IMR-90 (cell line): Measurements from ENCODE around the gene DLGAP4. TPM values are rescaled to one million over a fixed set of nuclear protein-coding genes. Genes with fewer than 3 reads are reported as not detected.

Experiments
- ATAC-seq: fragments of 200-7000 bp; cut with Tn5 transposase; 2 replicates; pipeline ENCODE4 v1.9.1; 2020; ENCODE audit warnings: low read depth, mild to moderate bottlenecking, moderate library complexity
- BruUV-seq: library from RNA; stranded (reverse); fragments of 400-500 nt; replicated peaks from 2 replicates; lab custom pipeline; 2021; lab: Mats Ljungman, UMichigan
- CTCF ChIA-PET: fragments of 300-600 bp; formaldehyde crosslinking; extraction: SDS; loops from one replicate; lab custom pipeline; 2021; ENCODE audit warnings: antibody characterized with exemption; lab: Yijun Ruan, JAX
- POLR2A ChIA-PET: fragments of 300-600 bp; sonication (Branson Sonifier 250); formaldehyde crosslinking; loops from one replicate; lab custom pipeline; 2022; ENCODE audit warnings: antibody characterized with exemption; ENCODE audit not compliant: unreplicated experiment; lab: Charles Lee
- DNase-seq: peaks from one replicate; pipeline ENCODE4 v3.0.0; 2013
- H2AFZ ChIP-seq: replicated peaks from 2 replicates; pipeline ENCODE3; 2013; ENCODE audit warnings: low read length, mild to moderate bottlenecking; ENCODE audit not compliant: poor library complexity
- H2AK5ac ChIP-seq: 2 replicates; pipeline ENCODE4 v1.6.1; 2013; ENCODE audit warnings: low read depth, low read length, inconsistent platforms
- H2AK9ac ChIP-seq: replicated peaks from 2 replicates; pipeline ENCODE3; 2013; ENCODE audit warnings: mild to moderate bottlenecking, low read depth, low read length, moderate library complexity; ENCODE audit not compliant: poor library complexity
- H2BK120ac ChIP-seq: 2 replicates; pipeline ENCODE4 v1.6.1; 2013; ENCODE audit warnings: low read depth, low read length, inconsistent platforms
- H2BK15ac ChIP-seq: 3 replicates; pipeline ENCODE4 v1.6.1; 2013; ENCODE audit warnings: low read depth, low read length, inconsistent platforms
- H2BK20ac ChIP-seq: 2 replicates; pipeline ENCODE4 v1.6.1; 2013; ENCODE audit warnings: low read depth, mild to moderate bottlenecking, inconsistent platforms, low read length, moderate library complexity
- H2BK5ac ChIP-seq: 2 replicates; pipeline ENCODE4 v1.6.1; 2013; ENCODE audit warnings: mild to moderate bottlenecking, low read depth, low read length, inconsistent platforms; ENCODE audit not compliant: poor library complexity, severe bottlenecking
- H3K14ac ChIP-seq: replicated peaks from 2 replicates; pipeline ENCODE4 v1.6.1; 2013; ENCODE audit warnings: low read depth, low read length, inconsistent platforms
- H3K18ac ChIP-seq: 2 replicates; pipeline ENCODE4 v1.6.1; 2013; ENCODE audit warnings: low read depth, low read length, control low read depth
- H3K23ac ChIP-seq: 2 replicates; pipeline ENCODE4 v1.6.1; 2013; ENCODE audit warnings: low read depth, low read length, inconsistent platforms
- H3K27ac ChIP-seq: 2 replicates; pipeline ENCODE4 v1.5.1; 2013; ENCODE audit warnings: mild to moderate bottlenecking, control low read depth, low read length; ENCODE audit not compliant: insufficient read depth
- H3K27me3 ChIP-seq: 2 replicates; pipeline ENCODE4 v1.6.1; 2013; ENCODE audit warnings: low read length; ENCODE audit not compliant: control insufficient read depth, insufficient read depth
- H3K36me3 ChIP-seq: 2 replicates; pipeline ENCODE4 v1.6.1; 2013; ENCODE audit warnings: low read length, mixed read lengths; ENCODE audit not compliant: control insufficient read depth, insufficient read depth
- H3K4ac ChIP-seq: 2 replicates; pipeline ENCODE4 v1.6.1; 2013; ENCODE audit warnings: low read depth, low read length, inconsistent platforms
- H3K4me1 ChIP-seq: 2 replicates; pipeline ENCODE4 v1.6.1; 2013; ENCODE audit warnings: low read length, mixed read lengths; ENCODE audit not compliant: control insufficient read depth, insufficient read depth
- H3K4me2 ChIP-seq: 2 replicates; pipeline ENCODE4 v1.6.1; 2013; ENCODE audit warnings: low read depth, mild to moderate bottlenecking, control low read depth, low read length, moderate library complexity
- H3K4me3 ChIP-seq: 2 replicates; pipeline ENCODE4 v1.5.1; 2013; ENCODE audit warnings: low read depth, mild to moderate bottlenecking, control low read depth, low read length, moderate library complexity; ENCODE audit not compliant: insufficient read depth
- H3K56ac ChIP-seq: 2 replicates; pipeline ENCODE4 v1.6.1; 2013; ENCODE audit warnings: low read length, inconsistent platforms; ENCODE audit not compliant: insufficient read depth; ENCODE audit errors: extremely low read depth
- H3K79me1 ChIP-seq, 2 experiments: 2 replicates each; pipeline ENCODE4 v1.6.1; 2013; ENCODE audit warnings: low read length in 2 of 2, inconsistent platforms in 1 of 2, low read depth in 1 of 2
- H3K9ac ChIP-seq: 2 replicates; pipeline ENCODE4 v1.6.1; 2013; ENCODE audit warnings: low read depth, low read length, control low read depth
- H3K9me1 ChIP-seq: 2 replicates; pipeline ENCODE4 v1.6.1; 2013; ENCODE audit warnings: low read length, inconsistent platforms; ENCODE audit not compliant: insufficient read depth
- H3K9me3 ChIP-seq: 2 replicates; pipeline ENCODE4 v1.6.1; 2013; ENCODE audit warnings: low read length; ENCODE audit not compliant: control insufficient read depth, insufficient read depth
- H4K20me1 ChIP-seq: 2 replicates; pipeline ENCODE4 v1.6.1; 2013; ENCODE audit warnings: low read length, inconsistent platforms; ENCODE audit not compliant: insufficient read depth
- H4K5ac ChIP-seq: 2 replicates; pipeline ENCODE4 v1.6.1; 2013; ENCODE audit warnings: mild to moderate bottlenecking, low read depth, low read length, control low read depth
- H4K8ac ChIP-seq, 2 experiments: 2 replicates each; pipeline ENCODE4 v1.6.1; 2013; ENCODE audit warnings: low read depth in 2 of 2, low read length in 2 of 2, control low read depth in 1 of 2, inconsistent platforms in 1 of 2
- H4K91ac ChIP-seq: 2 replicates; pipeline ENCODE4 v1.6.1; 2013; ENCODE audit warnings: low read depth, low read length, inconsistent platforms; ENCODE audit not compliant: insufficient read depth
- CEBPB ChIP-seq: IDR thresholded peaks from 2 replicates; pipeline ENCODE4 v1.6.1; 2012; ENCODE audit warnings: low read depth, low read length, improper control_type of control experiment
- MAFK ChIP-seq: IDR thresholded peaks from 2 replicates; pipeline ENCODE4 v1.6.1; 2012; ENCODE audit warnings: low read depth, low read length, improper control_type of control experiment
- MXI1 ChIP-seq: IDR thresholded peaks from 2 replicates; pipeline ENCODE4 v1.6.1; 2012; ENCODE audit warnings: low read depth, mild to moderate bottlenecking, low read length, moderate library complexity, borderline replicate concordance
- RCOR1 ChIP-seq: IDR thresholded peaks from 2 replicates; pipeline ENCODE4 v1.6.1; 2012; ENCODE audit warnings: mild to moderate bottlenecking, low read length, improper control_type of control experiment; ENCODE audit not compliant: insufficient replicate concordance
- SMC3 ChIP-seq: fragments of 150-350 bp; IDR thresholded peaks from 2 replicates; pipeline ENCODE4 v1.6.1; 2016; ENCODE audit warnings: low read depth, mild to moderate bottlenecking, antibody characterized with exemption, low read length, moderate library complexity
- WGBS, 2 experiments: methylation state at CpG; one replicate each; pipeline versions ENCODE4 v1.1.5 to v1.1.7; 2013; ENCODE audit warnings: missing lambda C conversion rate in 2 of 2; ENCODE audit not compliant: insufficient read length in 1 of 2; ENCODE audit errors: extremely low coverage in 2 of 2; 5-methylcytosine and 5-hydroxymethylcytosine counted together
- dilution Hi-C: fragments of 300-500 bp; cut with HindIII; formaldehyde crosslinking; loops from one replicate; pipeline ENCODE4 v1.14.3; 2018; ENCODE audit warnings: low sequenced_read_pairs; ENCODE audit not compliant: unreplicated experiment
- in situ Hi-C: fragments of 300-500 bp; cut with MboI; formaldehyde crosslinking; loops from 3 replicates; pipeline ENCODE4 v1.14.3; 2019; ENCODE audit warnings: low sequenced_read_pairs, inconsistent platforms, mixed read lengths
- intact Hi-C: fragments of 100-400 bp; cut with micrococcal nuclease; formaldehyde crosslinking; loops from 2 replicates; pipeline ENCODE4 v1.10.0; 2022
- polyA plus RNA-seq, 3 experiments: library from polyadenylated mRNA; depleted of rRNA; stranded (reverse); fragments of >200 nt; gene quantifications; 2 replicates each; pipeline ENCODE4 v1.2.3, GENCODE V29; 2012; ENCODE audit warnings: low replicate concordance in 1 of 3
- total RNA-seq: library from RNA; depleted of rRNA; stranded (reverse); fragments of >200 nt; gene quantifications from 2 replicates; pipeline ENCODE4 v1.2.3, GENCODE V29; 2012

The DLGAP4 gene
- total and polyA plus RNA-seq, 2 of the 4 experiments (the other 2 are of a cell fraction), result 32.3 to 73.2 TPM

- Histone ChIP-seq H2BK15ac (no peak overlapping the region), H3K4me2 (no peak overlapping the region), H4K8ac (no peak overlapping the region), H3K18ac (no peak overlapping the region), H3K4me1 (no peaks in the 10 kb centered on the region), H4K20me1 (no peaks in the 10 kb centered on the region), H3K27me3 (peaks cover 70% of the 10 kb centered on the region), H2BK20ac (no peak overlapping the region), H3K9ac (no peak overlapping the region), H3K36me3 (no peaks in the 10 kb centered on the region), H2AK5ac (no peak overlapping the region), H3K23ac (no peak overlapping the region), H3K9me3 (no peaks in the 10 kb centered on the region), H3K4ac (no peak overlapping the region), H3K14ac (no peak overlapping the region), H3K56ac (no peak overlapping the region), H3K4me3 (no peak overlapping the region), H2AK9ac (no peak overlapping the region), H2BK120ac (no peak overlapping the region), H3K79me1 (no peaks in the 10 kb centered on the region), H3K27ac (no peak overlapping the region), H2AFZ (no peak overlapping the region), H4K91ac (no peak overlapping the region), H3K9me1 (no peaks in the 10 kb centered on the region), H4K5ac (no peak overlapping the region), H2BK5ac (no peak overlapping the region)
- BruUV-seq, result no TSS peak
- ATAC-seq (no peak), DNase-seq (no peak)
- dilution Hi-C loops, result no loop called here
- 61% methylated on average over 5 of the region's 7 CpGs; no CpG with 5 or more reads in 1 of the 2 experiments for WGBS, 2 experiments
- in situ Hi-C loops, result no loop called here
- ChIA-PET CTCF (no interaction called here), POLR2A (no interaction called here)
- intact Hi-C loops, result no loop called here
- no peak for TF ChIP-seq SMC3
- TF ChIP-seq CEBPB, result no peak
- TF ChIP-seq MXI1, result no peak
- TF ChIP-seq MAFK, result no peak
- TF ChIP-seq RCOR1, result no peak
These were observed 4.6 kb upstream of the DLGAP4 start for GRCh38 chr20:36301359-36302119.
